GM21367 (cell line): ENCODE results near the gene DDX60.
A peak's percentile ranks its signal among the peaks of the same experiment; 100 is the strongest.
"Not testable (repeated sequence)": the region's sequence is repeated elsewhere in the genome, so short reads cannot be mapped to it uniquely, and the experiment has no call there.

Experiments used
- ATAC-seq: cut with Tn5 transposase; IDR thresholded peaks from one replicate; pipeline ENCODE4 v1.9.1; 2021; ENCODE audit not compliant: unreplicated experiment

The DDX60 gene

DNA sequence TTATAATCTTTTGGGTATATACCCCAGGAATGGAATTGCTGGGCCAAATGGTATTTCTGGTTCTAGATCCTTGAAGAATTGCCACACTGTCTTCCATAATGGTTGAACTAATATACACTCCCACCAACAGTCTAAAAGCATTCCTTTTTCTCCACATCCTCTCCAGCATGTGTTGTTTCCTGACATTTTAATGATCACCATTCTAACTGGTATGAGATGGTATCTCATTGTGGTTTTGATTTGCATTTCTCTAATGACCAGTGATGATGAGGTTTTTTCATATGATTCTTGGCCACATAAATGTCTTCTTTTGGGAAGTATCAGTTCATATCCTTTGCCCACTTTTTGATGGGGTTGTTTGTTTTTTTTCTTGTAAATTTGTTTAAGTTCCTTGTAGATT is 105.0 kb downstream of the DDX60 start:
- not testable (repeated sequence) for ATAC-seq

DNA sequence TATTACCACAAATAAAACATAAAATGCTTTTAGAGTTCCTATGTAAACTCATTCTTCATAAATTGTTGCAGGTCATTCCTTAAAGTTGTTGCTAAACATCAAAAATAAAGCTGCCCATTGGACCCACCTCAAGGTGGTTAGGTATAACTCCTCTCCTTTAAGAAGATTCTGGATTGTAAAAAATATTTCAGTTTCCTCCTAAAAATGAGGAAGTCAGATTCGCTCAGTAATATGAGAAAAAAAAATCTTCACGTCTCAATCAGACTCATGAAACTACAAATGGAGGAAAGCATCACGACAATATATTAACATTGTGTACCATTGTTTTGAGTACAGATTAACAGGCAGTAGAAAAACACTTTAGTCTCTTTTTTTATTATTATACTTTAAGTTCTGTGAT is 105.9 kb downstream of the DDX60 start:
- no peak for ATAC-seq

DNA sequence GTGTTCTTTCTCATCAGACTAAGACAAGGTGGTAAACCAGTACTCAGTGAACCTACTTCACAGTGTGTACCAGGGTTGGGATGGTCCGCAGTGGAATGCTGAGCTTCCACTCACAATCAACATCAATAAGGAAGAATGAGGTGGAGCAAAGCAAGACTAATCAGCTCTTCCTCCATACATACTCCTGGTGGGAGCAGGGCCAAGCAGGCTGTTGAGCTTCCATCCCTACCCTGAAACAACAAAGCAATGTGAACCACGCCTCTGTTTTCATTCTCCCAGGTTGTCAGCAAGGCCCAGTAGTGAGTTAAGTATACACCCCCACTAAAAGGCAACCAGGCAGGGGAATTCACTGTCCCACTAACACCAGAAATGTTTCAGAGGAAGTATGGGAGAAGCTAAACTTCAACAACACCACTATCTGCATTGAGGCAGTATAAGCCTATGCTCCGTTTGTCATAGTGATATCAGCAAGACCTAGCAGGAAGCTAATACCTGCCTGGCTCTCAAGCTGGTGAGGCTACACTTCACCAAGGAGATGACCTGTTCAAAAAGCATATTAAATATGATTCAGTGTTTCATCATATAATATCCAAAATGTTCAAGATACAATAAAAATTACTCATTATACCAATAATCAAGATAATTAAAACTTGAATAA is 109.5 kb downstream of the DDX60 start:
- no peak for ATAC-seq

DNA sequence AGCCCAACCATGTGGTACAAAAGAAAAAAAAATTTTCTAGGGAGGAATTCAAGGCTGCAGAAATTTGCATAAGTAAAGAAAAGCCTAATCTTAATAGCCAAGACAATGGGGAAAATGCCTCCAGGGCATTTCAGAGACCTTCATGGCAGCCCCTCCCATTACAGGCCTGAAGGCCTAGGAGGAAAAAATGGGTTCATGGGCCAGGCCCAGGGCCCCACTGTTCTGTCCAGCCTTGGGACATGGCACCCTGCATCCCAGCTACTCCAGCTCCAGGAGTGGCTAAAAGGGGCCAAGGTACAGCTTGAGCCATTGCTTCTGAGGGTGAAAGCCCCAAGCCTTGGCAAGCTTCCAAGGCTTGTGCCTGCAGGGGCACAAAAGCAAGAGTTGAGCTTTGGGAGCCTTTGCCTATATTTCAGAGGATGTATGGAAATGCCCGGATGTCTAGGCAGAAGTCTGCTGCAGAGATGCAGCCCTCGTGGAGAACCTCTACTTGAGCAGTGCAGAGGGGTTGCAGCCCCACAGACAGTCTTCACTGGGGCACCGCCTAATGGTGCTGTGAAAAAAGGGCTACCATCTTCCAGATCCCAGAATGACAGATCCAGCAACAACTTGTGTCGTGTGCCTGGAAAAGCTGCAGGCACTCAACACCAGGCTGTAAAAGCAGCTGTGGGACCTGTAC is 115.2 kb downstream of the DDX60 start:
- no peak for ATAC-seq

DNA sequence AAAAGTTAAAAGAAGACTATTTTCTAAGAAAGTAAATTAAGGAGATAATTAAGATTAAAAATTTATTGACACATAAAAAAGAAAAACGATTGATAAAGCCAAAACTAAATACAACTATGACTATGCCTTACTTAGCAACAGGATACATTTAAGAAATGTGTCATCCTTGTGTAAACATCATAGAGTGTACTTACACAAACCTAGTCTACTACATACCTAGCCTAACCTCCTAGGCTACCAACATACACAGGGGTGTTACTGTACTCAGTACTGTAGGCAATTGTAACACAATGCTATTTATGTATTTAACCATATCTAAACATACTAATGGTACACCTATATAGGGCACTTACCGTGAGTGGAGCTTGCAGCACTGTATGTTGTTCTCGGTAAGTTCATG is 117.9 kb downstream of the DDX60 start:
- no peak for ATAC-seq

DNA sequence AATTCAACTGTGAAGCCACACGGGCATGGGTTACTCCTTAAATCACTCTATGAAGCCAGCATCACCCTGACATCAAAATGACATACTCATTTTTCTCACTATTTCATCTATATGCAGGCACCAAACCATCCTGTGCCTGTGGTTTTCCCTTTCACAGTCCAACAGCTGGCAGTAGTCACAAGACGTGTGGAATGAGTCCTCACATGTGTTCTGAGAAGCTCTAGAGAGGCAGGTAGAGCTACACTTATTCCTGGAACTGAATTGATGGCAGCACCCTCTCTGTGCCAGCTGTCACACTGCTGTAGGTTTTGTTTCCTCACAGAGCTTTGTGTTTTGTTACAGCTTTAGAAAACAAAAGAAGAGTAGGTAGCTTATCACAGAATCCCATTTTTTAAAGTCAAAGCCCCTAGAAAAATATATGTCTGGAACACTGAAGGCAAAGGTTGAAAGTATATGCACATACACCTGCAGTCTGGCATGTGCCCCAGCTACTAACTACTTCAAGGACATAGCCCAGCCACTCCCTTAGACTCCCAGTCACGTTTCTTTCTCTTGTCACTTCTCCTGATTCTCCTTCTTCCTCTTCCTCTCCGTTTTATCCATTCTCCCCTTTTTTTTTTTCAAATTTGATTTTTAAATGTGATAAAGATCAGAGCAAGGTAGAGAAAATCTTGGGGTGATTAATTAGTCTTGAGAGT is 119.1 kb downstream of the DDX60 start:
- peak; percentile 55 for ATAC-seq

DNA sequence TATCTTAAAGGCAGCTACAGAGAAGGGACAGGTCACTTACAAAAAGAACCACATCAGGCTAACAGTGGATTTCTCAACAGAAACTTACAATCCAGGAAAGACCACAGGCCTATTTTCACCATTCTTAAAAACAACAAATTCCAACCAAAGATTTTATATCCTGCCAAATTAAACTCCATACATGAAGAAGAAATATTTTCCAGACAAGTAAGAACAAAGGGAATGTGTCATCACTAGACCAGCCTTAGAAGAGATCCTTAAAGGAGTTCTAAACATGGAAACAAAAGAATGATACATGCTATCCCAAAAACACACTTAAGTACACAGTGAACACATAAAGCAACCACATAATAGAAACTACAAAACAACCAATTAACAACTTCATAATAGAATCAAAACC is 120.6 kb downstream of the DDX60 start:
- ATAC-seq: no peak

DNA sequence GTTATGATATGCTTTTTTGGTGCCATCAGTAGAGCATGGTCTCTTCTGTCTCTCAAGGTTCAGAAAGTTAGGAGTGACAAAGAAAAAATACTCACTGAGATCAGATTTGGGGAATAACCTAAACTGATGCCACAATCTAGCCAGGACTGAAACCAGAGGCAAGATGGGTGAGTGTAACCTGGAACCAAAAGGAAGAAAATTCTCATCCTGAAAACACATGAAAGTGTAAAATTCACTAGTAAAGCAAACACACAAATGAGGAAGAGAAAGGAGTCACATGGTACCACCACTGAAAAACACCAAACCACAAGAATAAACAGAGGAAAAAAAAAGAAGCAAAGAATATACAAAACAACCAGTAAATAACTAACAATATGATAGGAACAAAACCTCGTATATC is 129.8 kb downstream of the DDX60 start:
- peak; percentile 70 for ATAC-seq

DNA sequence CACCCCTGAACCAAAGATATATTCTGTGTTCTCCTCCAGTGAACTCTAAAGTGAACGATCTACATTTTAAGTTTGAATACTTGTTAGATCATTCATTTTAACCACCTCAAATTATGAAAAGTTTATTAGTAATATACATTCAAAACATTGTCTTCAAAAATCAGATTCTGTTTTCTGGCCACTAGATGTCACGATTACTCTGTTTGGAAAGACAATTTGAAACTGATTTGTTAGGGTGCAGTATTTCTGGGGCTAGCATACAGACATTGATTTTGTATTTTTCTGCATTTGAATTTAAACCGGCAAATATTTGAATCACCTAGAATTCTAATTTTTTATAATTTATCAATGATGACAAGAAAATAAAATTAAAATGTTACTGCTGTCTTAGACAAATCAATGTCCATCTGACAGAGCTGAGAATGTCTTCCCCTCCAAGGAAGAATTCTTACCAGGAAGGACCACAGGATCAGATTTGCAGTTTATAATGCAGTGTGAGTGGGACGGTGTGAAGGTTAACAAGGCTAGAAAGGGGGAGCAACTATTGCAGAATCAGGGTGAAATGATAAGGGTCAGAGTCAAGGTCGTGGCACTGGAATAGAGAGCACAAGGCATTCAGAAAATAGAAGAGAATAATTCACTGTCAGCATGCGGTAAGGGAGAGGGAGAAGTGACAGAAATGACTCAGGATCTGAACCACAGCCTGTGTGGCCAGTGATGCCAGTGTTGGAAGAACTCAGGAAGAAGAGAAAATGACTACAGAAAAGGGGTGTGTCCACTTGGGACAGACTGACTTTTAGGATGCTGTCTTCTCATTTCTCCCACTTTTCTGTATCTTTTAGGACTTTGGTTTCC is 134.6 kb downstream of the DDX60 start:
- ATAC-seq: no peak

DNA sequence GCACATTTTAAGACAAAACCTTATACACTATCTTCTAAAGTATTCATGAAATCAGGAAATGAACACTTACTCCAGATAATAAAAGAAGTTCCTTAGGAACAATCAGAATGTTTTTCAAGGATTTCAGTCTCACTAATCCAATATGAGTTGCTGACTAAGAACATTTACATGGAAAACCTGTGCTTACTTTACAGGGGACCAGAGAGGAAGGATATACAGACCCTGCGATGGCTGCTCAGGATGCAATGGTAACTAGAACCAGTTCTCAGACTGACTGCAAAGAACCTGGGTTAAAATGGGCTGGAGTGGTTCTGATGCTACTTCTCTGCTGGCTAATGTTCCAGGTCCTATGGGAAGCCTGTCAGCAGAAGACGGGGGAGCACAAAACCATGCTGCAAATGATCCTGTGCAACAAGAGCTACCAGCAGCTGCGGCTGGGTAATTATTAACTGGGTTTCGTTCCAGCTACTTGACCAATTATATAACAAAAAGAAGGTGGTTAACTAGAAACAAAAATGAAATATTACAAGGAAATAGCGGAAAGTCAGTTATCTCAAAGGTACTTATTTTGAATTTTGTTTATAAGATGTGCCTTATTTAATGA is 140.9 kb downstream of the DDX60 start:
- no peak for ATAC-seq

DNA sequence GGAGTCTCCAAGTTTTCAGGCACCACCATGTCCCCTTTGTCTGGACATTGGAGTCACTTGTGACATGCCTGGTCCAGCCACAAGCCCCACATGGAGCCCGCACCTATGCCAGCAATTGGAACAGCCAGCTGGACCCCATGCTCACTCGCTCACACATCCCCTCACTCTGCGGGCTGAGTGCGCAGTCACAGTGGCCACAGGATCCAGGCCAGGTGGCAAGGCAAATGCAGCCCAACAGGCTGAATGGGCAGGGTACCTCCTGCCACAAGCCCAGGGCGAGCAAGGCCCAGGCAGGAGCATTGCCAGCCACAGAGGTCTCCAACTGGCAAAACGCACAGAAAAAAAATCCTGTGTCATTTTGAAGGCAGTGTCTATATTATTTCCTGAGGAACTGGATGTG is 144.2 kb downstream of the DDX60 start:
- ATAC-seq: no peak

DNA sequence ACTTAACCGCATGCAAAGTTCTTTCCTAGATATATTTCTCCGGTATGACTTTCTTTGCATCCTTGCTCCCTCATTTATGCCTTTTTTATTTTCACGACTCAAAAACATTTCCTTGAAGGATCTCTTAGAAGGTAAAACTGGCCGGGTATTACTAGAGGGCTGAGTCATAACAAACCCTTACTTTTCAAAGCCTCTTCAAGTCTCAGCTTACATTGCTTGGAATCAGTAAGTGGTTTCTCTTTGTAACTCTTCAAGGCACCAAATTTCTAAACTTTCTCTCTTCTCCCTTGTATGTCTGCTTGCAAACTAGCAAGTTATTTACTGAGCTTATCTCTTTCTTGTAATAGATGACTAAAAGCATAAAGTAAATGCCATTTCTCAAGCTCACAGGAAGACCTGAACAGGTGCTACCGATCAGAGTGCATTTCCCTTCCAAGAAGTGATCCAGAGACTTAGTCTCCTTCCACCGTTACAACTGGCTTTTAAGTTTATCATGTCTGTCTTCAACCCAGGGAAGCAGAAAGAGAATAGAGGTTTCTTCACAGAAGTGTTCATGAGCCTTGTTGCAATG is 150.8 kb downstream of the DDX60 start:
- no peak for ATAC-seq
